ENCODE measurements around the gene SLC43A2.

SLC43A2 gene

GRCh38 chr17:1621273-1621954 is 7.2 kb downstream of the SLC43A2 start:
- no peak for DNase-seq

DNA sequence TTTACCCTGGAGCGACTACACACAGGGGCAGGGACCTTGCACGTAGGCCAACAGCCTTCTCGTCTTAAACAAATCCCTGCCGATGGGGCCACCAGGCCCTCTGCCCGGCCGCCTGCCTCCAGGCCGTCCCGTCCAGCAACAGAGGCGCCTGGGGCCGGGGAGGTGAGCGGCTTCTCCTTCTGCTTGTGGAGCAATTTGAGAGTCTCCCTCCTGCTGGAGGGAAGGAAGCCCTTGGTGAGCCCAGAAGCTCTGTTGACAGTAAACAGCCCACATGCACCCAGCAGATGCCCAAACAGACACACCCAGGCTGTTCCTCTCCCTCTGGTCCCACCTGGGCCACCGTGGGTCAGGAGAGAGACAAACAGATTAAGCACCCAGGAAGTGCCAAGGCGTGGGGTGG is 8.1 kb downstream of the SLC43A2 start:
- no peak for DNase-seq

DNA sequence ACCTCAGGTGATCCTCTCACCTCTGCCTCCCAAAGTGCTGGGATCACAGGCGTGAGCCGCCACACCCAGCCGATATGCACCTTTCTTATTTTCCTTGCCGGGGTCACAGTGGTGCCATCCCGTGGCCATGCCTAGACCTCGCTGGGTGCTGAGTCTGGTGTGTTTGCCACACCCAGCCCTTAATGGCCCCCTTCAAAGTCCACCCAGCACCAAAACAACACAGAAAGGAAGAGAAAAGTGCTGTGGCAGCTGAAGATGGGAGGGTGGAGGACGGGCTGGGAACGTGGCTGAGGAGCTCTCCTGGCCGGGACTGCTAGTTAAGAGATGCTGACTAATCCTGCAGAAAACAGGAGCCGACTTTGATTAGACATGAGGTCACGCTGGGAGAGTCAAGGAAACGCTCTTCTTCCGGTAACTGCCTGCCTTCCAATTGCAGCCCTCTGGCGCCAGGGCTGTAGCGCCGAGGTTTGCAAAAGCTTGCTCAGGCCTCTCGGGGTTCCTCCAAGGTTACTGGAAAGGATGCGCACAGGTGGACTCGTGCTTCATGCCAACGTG is 10.9 kb downstream of the SLC43A2 start:
- no peak for DNase-seq

DNA sequence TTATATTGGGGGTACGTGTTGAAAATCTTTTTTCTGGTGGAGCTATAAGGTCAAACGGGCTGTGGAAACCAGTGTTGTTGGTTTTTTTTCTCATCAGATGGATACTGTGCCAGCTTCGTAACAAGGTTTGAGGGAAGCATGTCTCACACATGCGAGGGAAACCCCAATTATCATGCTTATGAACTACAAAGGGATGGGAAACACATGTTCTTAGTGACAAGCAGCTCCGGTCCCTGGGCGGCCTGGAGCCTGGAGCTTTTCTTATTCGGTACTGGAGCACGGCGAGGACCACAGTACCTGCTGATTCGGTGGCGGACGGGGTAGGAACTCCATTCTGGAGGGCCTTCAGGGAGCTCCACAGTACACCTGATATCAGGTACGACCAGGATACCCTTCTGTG is 12.5 kb downstream of the SLC43A2 start:
- no peak for DNase-seq

DNA sequence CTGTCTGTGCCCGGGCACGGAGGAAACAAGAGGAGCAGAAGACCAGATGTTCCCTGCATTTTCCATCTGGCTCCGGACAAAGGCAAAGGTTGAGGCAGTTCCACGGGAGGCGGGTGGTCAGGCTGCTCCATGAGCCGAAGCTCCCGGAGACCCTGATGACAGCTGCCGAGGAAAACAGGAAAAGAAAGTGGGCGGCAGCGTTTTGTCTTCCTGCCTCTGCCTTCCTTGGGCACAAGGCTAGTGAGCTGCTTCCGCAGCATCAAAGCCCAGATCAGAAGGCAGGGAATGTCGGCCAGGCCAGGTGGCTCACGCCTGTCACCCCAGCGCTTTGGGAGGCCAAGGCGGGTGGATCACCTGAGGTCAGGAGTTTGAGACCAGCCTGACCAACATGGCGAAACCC is 16.2 kb downstream of the SLC43A2 start:
- DNase-seq = no peak

DNA sequence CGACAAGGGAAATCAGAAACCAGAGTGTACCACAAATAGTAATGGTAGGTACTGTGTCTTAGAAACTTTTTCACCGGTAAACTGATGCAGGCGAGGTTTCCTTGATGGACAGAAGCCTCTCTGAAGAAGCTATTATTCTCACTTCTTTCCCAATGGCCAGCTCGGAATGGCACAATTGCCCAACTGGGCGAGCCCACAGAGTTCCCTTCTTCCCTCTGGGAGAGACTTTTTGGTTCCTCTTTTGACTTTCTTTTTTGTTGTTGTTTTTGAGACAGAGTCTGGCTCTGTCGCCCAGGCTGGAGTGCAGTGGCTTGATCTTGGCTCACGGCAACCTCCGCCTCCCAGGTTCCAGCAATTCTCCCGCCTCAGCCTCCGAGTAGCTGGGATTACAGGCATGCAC is 16.9 kb downstream of the SLC43A2 start:
- DNase-seq = no peak

DNA sequence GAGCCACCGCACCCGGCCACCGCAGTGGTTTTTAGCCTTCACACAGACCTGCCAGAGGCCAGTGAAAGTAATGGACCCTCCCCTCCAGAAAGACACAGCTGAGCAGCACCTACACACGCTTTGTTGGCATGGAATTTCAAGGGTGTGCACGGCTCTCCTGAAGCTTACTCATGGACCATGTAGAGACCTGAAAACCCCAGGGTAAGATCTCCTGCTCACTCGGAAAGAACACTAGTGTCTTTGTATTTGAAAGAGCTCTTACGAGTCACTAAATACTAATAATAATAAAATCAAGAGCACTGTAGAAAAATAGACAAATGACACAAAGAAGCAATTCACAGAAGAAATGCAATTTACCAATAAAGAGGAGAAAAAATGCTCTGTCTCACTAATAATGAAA is 20.0 kb downstream of the SLC43A2 start:
- no peak for DNase-seq

- no peak for DNase-seq
Measured at GRCh38 chr17:1607971-1608320, 20.7 kb downstream of the SLC43A2 start.

GRCh38 chr17:1606352-1606985 is 22.2 kb downstream of the SLC43A2 start:
- no peak for DNase-seq

DNA sequence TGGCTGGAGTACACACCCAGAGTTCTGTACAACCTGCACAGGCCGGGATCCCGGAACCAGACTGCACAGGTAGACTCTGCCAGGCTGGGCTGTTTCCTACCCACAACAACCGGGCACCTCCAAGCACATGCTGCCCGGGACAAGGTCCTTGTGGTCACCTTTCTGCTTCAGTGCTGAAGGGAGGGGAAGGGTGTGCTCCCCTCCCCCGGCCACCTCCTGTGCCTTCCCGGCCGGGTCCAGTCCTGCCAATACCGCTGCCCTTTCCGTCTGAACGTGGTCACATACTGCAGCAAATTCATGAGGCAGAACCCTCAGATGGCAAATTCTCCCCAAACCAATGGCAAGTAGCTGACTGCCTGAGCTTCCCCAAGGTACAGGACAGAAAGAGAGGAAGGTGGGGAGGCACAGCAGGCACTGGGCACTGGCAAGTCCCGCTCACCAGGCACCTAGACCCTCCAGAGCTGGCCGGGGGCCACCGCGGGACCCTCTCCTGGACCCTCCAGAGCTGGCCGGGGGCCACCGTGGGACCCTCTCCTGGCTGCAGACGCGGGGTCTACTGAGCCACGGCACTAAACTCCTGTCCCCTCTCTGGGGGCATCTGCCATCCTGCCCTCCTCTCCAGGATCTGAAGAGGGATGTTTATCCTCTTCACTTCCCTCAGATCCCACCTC is 22.8 kb downstream of the SLC43A2 start:
- DNase-seq = no peak

- DNase-seq = no peak
Measured at GRCh38 chr17:1604831-1605528, 23.7 kb downstream of the SLC43A2 start.

DNA sequence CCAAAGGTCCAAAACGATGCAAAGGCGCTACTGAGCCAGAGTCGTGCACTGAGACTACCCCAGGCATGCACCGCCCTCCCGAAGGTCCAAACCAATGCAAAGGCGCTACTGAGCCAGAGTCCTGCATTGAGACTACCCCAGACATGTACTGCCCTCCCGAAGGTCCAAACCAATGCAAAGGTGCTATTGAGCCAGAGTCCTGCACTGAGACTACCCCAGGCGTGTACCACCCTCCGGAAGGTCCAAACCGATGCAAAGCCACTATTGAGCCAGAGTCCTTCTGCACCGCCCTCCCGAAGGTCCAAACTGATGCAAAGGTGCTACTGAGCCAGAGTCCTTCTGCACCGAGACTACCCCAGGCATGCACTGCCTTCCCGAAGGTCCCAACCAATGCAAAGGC is 27.1 kb downstream of the SLC43A2 start:
- DNase-seq = no peak

- DNase-seq = no peak
Measured at GRCh38 chr17:1598399-1599095, 30.1 kb downstream of the SLC43A2 start.

- DNase-seq = no peak
Measured at GRCh38 chr17:1597861-1598342, 30.7 kb downstream of the SLC43A2 start.

- no peak for DNase-seq
Measured at GRCh38 chr17:1593630-1593931, 35.1 kb downstream of the SLC43A2 start.

GRCh38 chr17:1592751-1593629 is 35.6 kb downstream of the SLC43A2 start:
- no peak for DNase-seq

GRCh38 chr17:1591474-1592090 is 37.1 kb downstream of the SLC43A2 start:
- DNase-seq = no peak

DNA sequence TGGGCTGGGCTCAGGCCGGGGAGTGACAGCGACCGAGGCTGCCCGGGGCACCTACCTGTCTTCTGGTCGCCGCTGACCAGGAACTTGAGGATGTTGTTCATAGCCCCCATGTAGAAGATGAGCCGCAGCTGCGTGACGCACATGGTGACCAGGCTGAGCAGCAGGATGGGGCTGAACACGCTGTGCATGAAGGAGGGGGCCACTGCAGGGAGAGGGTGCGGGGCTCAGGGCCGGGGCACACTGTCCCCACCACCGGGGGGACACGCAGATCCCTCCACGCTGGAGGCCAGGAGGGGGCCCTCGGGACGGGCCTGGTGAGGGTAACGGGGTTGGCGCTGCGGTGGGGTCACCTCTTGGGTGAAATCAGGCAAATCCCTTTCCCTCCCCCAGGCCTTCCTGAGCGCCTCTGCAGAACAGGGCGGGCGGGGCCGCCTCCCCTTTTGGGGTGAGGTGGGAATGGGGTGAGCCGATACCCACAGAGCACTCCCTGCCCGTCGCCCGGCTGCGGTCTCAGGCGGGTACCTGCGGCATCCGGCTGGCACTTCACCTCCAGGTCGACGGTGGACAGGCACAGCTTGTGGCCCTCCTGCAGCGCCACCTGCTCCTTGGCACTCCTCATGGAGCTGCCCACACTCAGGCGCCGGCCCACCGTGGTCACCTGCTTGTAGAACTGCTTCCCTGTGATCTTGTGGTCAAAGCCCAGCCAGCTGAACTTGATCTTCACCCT is 37.7 kb downstream of the SLC43A2 start:
- DNase-seq = no peak

GRCh38 chr17:1590029-1590746 is 38.4 kb downstream of the SLC43A2 start:
- no peak for DNase-seq

All from activated T-cell treated with anti-CD3 and anti-CD28 coated beads, Interleukin-2, amount 50 U/mL, for 1 hour (primary cell).